ENCODE measurements around the gene PIGQ. TPM values are rescaled to one million over a fixed set of nuclear protein-coding genes. Genes with fewer than 3 reads are reported as not detected.

PIGQ gene
- total and polyA plus RNA-seq, 8 donors, result 14.3 to 217 (median 48.2) TPM

GRCh38 chr16:578870-579405 lies 9.2 kb downstream of the PIGQ start:
- intact Hi-C loops (cut with DNase I; ENCODE audit: low total_unique reads), result loop anchor here (10.0 kb wide), 1 partner anchor 76 kb away; no protein-coding TSS in a partner anchor
- peaks cover 11 to 56% (median 38%) of the 10 kb centered on the region in 4 donors for H3K36me3 ChIP-seq
- peak; percentile 85 to 90 for DNase-seq
- no peak overlapping the region for H3K27ac ChIP-seq
- H3K4me3 ChIP-seq, result peak overlapping the region in 3 of 4 donors; percentile 12 to 34 (median 32)
- no peaks in the 10 kb centered on the region for H3K27me3 ChIP-seq
- no peak for TF ChIP-seq POLR2A (IDR thresholded peaks at IDR 0.05)
- TF ChIP-seq POLR2AphosphoS5 (IDR thresholded peaks at IDR 0.05), result peak in 1 of 3 donors; percentile 69
- TF ChIP-seq CTCF (IDR thresholded peaks at IDR 0.05), result peak in 5 of 7 experiments; percentile 55 to 86 (median 85)
- no peak for TF ChIP-seq EP300 (IDR thresholded peaks at IDR 0.05)
- H3K9me3 ChIP-seq, result no peaks in the 10 kb centered on the region
- H3K4me1 ChIP-seq, result peaks cover 0 to 37% (median 35%) of the 10 kb centered on the region in 4 donors
- 13 to 34% (median 23%) methylated on average over 9 to 34 of the region's 34 CpGs for WGBS, 5 donors

GRCh38 chr16:580141-580945 lies 10.6 kb downstream of the PIGQ start:
- H3K4me3 ChIP-seq, result no peak overlapping the region

GRCh38 chr16:580946-581498 lies 11.3 kb downstream of the PIGQ start:
- intact Hi-C loops (cut with DNase I; ENCODE audit: low total_unique reads), result no loop called here
- 93 to 100% (median 95%) methylated on average over 18 to 19 of the region's 19 CpGs for WGBS, 5 donors
- Histone ChIP-seq H3K9me3 (no peaks in the 10 kb centered on the region), H3K4me3 (no peak overlapping the region), H3K36me3 (peaks cover 0 to 35% (median 17%) of the 10 kb centered on the region in 4 donors), H3K27ac (no peak overlapping the region), H3K27me3 (peaks cover 0 to 9% (median 0%) of the 10 kb centered on the region in 3 donors), H3K4me1 (peaks cover 6 to 43% (median 35%) of the 10 kb centered on the region in 4 donors)
- no peak for DNase-seq
- TF ChIP-seq POLR2A (IDR thresholded peaks at IDR 0.05) (no peak), POLR2AphosphoS5 (IDR thresholded peaks at IDR 0.05) (no peak), EP300 (IDR thresholded peaks at IDR 0.05) (no peak), CTCF (IDR thresholded peaks at IDR 0.05) (no peak)

More at GRCh38 chr16:580141-580945, 10.6 kb downstream of the PIGQ start:
- peaks cover 0 to 2% (median 0%) of the 10 kb centered on the region in 3 donors for H3K27me3 ChIP-seq
- 87 to 96% (median 90%) methylated on average over 16 to 27 of the region's 27 CpGs for WGBS, 5 donors
- intact Hi-C loops (cut with DNase I; ENCODE audit: low total_unique reads), result no loop called here
- H3K36me3 ChIP-seq, result peaks cover 0 to 42% (median 24%) of the 10 kb centered on the region in 4 donors
- no peaks in the 10 kb centered on the region for H3K9me3 ChIP-seq
- H3K4me1 ChIP-seq, result peaks cover under 1 to 42% (median 33%) of the 10 kb centered on the region in 4 donors
- no peak overlapping the region for H3K27ac ChIP-seq
- TF ChIP-seq EP300 (IDR thresholded peaks at IDR 0.05) (no peak), POLR2A (IDR thresholded peaks at IDR 0.05) (no peak), POLR2AphosphoS5 (IDR thresholded peaks at IDR 0.05) (no peak), CTCF (IDR thresholded peaks at IDR 0.05) (no peak)
- no peak for DNase-seq

GRCh38 chr16:582218-582613 lies 12.4 kb downstream of the PIGQ start:
- Histone ChIP-seq H3K27ac (peak overlapping the region in 1 of 5 donors; percentile 58), H3K9me3 (no peaks in the 10 kb centered on the region), H3K36me3 (peaks cover 0 to 29% (median 14%) of the 10 kb centered on the region in 4 donors), H3K4me1 (peaks cover 8 to 44% (median 34%) of the 10 kb centered on the region in 4 donors), H3K27me3 (peaks cover 0 to 11% (median 0%) of the 10 kb centered on the region in 3 donors), H3K4me3 (no peak overlapping the region)
- intact Hi-C loops (cut with DNase I; ENCODE audit: low total_unique reads), result no loop called here
- WGBS, 5 donors, result 82 to 92% (median 89%) methylated on average over 13 to 18 of the region's 18 CpGs
- DNase-seq, result no peak
- TF ChIP-seq EP300 (IDR thresholded peaks at IDR 0.05) (no peak), POLR2A (IDR thresholded peaks at IDR 0.05) (no peak)
